GM19324 (cell line): ENCODE measurements around the gene REPS2.

ENCODE experiments used
- ATAC-seq: cut with Tn5 transposase; IDR thresholded peaks from one replicate; pipeline ENCODE4 v1.9.1; 2021; ENCODE audit warnings: mild to moderate bottlenecking, moderate library complexity; ENCODE audit not compliant: unreplicated experiment, low FRiP score

Gene REPS2

GRCh38 chrX:17187136-17187756 is 240.8 kb downstream of the REPS2 start:
- ATAC-seq, result no peak

GRCh38 chrX:17192106-17192505 is 245.6 kb downstream of the REPS2 start:
- ATAC-seq, result no peak
